Mammary epithelial cell (primary cell): ENCODE measurements around the gene PEAK1.

ENCODE experiments used
- EZH2 ChIP-seq: IDR thresholded peaks from 2 replicates; pipeline ENCODE4 v1.6.1; 2012; ENCODE audit warnings: low read length, inconsistent platforms, borderline replicate concordance
- TF ChIP-seq, protein P1 (sequence below), 2 donors: IDR thresholded peaks in 1 of 2; conservative IDR thresholded peaks in 1 of 2; 2 replicates each; pipeline ENCODE4 v1.5.1; 2011 to 2012; ENCODE audit warnings: inconsistent platforms in 2 of 2, low read length in 2 of 2, mild to moderate bottlenecking in 2 of 2, control low read depth in 1 of 2, low read depth in 1 of 2; ENCODE audit not compliant: insufficient read depth in 1 of 2; ENCODE audit errors: extremely low read depth in 1 of 2

DNA sequence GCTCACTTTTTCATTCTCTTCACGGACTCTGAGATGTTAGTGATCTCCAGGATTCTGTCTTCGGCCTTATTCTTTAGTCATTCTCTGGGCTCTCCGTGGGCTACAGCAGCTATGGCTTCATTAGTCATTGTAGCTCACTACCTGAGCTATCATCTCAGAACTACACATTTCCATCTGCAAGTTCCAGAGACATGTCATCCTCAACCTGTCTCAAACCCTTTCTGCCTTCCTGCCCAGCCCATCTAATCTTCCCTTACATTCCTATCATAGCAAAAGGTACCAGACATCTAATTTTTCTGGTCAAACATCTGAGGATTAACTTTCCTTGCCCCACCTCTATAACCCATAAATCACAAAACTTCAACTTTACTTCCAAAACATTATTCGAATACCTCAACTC, 362.2 kb downstream of the PEAK1 start:
- TF ChIP-seq, protein P1, sequence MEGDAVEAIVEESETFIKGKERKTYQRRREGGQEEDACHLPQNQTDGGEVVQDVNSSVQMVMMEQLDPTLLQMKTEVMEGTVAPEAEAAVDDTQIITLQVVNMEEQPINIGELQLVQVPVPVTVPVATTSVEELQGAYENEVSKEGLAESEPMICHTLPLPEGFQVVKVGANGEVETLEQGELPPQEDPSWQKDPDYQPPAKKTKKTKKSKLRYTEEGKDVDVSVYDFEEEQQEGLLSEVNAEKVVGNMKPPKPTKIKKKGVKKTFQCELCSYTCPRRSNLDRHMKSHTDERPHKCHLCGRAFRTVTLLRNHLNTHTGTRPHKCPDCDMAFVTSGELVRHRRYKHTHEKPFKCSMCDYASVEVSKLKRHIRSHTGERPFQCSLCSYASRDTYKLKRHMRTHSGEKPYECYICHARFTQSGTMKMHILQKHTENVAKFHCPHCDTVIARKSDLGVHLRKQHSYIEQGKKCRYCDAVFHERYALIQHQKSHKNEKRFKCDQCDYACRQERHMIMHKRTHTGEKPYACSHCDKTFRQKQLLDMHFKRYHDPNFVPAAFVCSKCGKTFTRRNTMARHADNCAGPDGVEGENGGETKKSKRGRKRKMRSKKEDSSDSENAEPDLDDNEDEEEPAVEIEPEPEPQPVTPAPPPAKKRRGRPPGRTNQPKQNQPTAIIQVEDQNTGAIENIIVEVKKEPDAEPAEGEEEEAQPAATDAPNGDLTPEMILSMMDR (conservative IDR thresholded peaks at IDR 0.05 in 1 of 2, IDR thresholded peaks at IDR 0.05 in 1 of 2; ENCODE audit: extremely low read depth in 1 of 2, insufficient read depth in 1 of 2, low read depth in 1 of 2, low read length in 2 of 2), result no peak
- no peak for TF ChIP-seq EZH2
